Duodenal mucosa (tissue), 2 donors: ENCODE data around the gene SMPX.
A peak's percentile ranks its signal among the peaks of the same experiment; 100 is the strongest.

Experiments
- H3K27ac ChIP-seq: one replicate; pipeline ENCODE4 v1.7.0; 2013; ENCODE audit warnings: low read depth, low read length
- H3K27me3 ChIP-seq, 2 donors: one replicate each; pipeline ENCODE4 v1.7.0; 2013; ENCODE audit warnings: low read length in 2 of 2, control low read depth in 1 of 2; ENCODE audit not compliant: insufficient read depth in 2 of 2, control insufficient read depth in 1 of 2
- H3K36me3 ChIP-seq, 2 donors: one replicate each; pipeline ENCODE4 v1.7.0; 2013; ENCODE audit warnings: low read length in 2 of 2, control low read depth in 1 of 2; ENCODE audit not compliant: insufficient read depth in 2 of 2, control insufficient read depth in 1 of 2
- H3K4me1 ChIP-seq, 2 donors: one replicate each; pipeline ENCODE4 v1.7.0; 2013; ENCODE audit warnings: low read length in 2 of 2, control low read depth in 1 of 2; ENCODE audit not compliant: insufficient read depth in 2 of 2, control insufficient read depth in 1 of 2
- H3K4me3 ChIP-seq, 2 donors: one replicate each; pipeline ENCODE4 v1.7.0; 2013; ENCODE audit warnings: low read length in 2 of 2, low read depth in 1 of 2
- H3K9ac ChIP-seq, 2 donors: one replicate each; pipeline ENCODE4 v1.7.0; 2013; ENCODE audit warnings: low read length in 2 of 2, low read depth in 1 of 2
- H3K9me3 ChIP-seq, 2 donors: one replicate each; pipeline ENCODE4 v1.7.0; 2013; ENCODE audit warnings: low read length in 2 of 2, control low read depth in 1 of 2; ENCODE audit not compliant: control insufficient read depth in 1 of 2

Gene SMPX

DNA sequence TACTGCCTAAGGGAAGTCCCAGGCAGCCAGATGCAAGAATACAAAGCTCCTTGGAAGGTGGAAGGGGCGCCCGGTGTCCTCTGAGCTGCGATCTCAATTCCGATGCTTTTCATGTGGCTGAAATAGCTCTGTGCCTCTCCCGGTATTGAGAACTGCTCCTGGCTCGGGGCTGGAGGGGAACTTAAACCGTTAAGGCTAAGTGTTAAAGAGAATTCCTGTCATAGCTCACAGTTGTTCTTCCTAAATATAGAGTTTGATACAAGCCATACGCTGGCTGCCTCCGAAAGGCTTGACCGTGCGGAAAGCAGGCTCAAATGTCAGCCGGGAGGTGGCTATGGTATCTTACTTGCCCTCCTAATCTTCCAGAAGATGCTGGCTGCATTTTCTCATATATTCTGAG, at the start of gene SMPX:
Gene SMPX, minus strand, starts transcription at position 157 of the 400 bp plus-strand sequence. CDS start 3,826 bp downstream, outside the sequence.
- Histone ChIP-seq H3K27ac (no peak within 1 kb of the TSS), H3K4me3 (no peak within 1 kb of the TSS), H3K9ac (no peak within 1 kb of the TSS), H3K27me3 (no peaks in the 10 kb centered on the region), H3K36me3 (no peaks in the 10 kb centered on the region), H3K9me3 (no peaks in the 10 kb centered on the region), H3K4me1 (no peaks in the 10 kb centered on the region)

DNA sequence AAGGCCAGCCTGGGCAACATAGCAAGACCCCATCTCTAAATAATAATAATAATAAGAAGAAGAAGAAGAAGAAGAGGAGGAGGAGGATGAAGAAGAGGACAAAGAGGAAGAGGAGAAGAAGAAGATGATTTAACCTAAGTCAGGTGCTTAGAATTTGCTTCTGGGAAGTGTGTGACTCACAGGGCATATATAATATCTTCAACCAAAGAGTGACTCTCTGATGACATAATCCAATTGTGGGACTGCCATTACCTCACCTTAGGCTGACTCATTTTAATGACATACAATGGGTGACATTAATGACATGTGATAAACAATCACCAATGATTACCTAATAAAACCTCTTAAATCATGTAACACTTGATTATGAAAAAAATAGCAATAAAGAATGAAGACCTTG, 48.8 kb upstream of the SMPX start:
- no peaks in the 10 kb centered on the region for H3K36me3 ChIP-seq
- H3K4me1 ChIP-seq = no peaks in the 10 kb centered on the region
- H3K9me3 ChIP-seq = no peaks in the 10 kb centered on the region
- H3K9ac ChIP-seq = no peak overlapping the region
- H3K27ac ChIP-seq = no peak overlapping the region
- H3K4me3 ChIP-seq = no peak overlapping the region
- H3K27me3 ChIP-seq = no peaks in the 10 kb centered on the region

DNA sequence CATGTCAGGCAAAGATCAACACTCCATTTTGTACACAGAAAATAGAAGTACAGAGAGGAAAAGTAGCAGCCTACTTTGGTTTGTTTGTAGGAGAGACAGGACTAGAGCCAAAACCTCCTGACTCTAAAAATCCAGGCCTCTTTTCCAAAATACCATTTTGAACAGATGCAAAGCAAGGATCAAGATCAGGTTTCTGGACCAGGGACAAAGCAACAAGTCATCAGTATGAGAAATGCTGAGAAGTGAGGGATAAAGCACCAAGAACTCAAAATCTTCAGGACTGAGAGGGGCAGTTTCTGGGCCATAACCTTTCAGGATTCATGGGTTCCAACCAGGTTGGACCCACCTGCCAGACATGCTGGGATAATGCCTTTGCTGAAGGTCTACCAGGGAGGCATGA, 44.9 kb upstream of the SMPX start:
- no peak overlapping the region for H3K27ac ChIP-seq

DNA sequence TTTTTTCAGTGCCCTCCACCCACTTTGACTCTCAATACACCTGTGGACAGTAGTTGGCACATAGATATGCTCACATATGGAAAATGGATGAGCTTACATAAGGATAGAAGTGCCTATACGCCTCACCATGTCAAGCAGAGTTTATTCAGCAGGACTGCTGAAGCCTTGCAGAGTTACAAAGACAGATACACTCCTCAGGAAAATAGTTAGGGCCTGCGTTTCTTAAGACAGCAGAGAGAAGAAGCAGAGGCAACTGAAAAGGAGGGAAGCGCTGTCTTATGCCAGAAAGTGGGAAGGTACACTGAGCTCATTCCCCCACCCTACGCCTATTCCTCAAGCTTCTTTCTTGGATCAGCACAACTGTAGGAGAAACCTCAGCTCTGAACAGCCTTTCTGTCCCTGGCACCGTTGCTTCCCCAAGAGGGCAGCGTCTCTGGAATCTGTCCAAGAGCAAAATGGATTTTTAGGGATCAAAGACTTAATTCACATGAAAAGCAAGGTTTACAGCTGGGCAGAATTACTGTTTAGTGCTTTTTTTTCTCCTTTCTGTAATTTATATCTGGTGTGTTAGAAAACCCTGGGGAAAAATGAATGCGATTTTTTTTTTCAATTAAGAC, 44.2 kb upstream of the SMPX start:
- H3K27ac ChIP-seq = no peak overlapping the region
- H3K4me3 ChIP-seq = no peak overlapping the region
- H3K4me1 ChIP-seq = peaks cover 0 to 11% of the 10 kb centered on the region in 2 donors
- H3K9ac ChIP-seq = no peak overlapping the region
- H3K9me3 ChIP-seq = no peaks in the 10 kb centered on the region
- H3K27me3 ChIP-seq = no peaks in the 10 kb centered on the region
- H3K36me3 ChIP-seq = no peaks in the 10 kb centered on the region

More for the DNA sequence above, 44.9 kb upstream of the SMPX start:
- H3K4me3 ChIP-seq = no peak overlapping the region
- H3K36me3 ChIP-seq = no peaks in the 10 kb centered on the region
- peaks cover 0 to 11% of the 10 kb centered on the region in 2 donors for H3K4me1 ChIP-seq
- H3K9ac ChIP-seq = no peak overlapping the region
- no peaks in the 10 kb centered on the region for H3K9me3 ChIP-seq
- H3K27me3 ChIP-seq = no peaks in the 10 kb centered on the region

DNA sequence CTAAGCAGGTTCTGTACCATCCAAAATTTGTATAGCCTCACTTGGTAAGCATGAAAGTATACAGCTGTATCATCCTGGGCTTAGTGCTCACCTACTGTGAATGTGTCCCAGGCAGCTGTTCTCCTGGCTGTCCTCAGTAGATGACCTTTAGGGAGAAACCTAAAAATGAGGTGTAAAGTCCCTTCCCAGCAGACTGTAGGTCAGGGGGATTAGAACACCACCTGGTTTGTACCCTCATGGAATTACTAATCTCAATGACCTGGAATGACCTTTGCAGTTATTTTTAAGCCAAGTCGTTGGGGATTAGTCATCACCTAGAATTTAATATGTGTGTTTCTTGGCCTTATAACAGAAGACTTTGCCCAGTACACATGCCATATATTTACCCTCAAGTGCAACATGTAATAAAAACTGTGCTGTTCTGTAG, 42.4 kb upstream of the SMPX start:
- Histone ChIP-seq H3K27ac (peak overlapping the region; percentile 10), H3K9me3 (no peaks in the 10 kb centered on the region)

DNA sequence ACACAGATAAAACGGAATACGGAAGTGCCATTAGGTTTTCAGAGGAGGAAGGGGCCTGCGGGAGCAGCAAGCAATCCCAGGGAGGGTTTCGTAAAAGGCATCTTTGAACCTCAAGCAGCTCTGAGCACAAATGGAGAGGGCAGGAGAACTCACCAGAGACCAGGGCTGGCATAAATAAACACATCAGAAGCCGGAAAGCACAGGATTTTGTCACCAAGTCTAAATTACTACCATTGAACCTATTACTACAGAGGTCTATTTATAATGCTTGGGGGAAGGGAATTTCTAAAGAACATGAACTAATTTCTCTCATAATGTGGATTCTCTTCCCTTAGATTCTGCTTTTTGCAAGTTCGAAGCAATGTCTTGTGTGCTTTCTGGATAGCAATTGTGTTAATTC, 41.9 kb upstream of the SMPX start:
- peaks cover 0 to 11% of the 10 kb centered on the region in 2 donors for H3K4me1 ChIP-seq
- no peak overlapping the region for H3K4me3 ChIP-seq
- no peaks in the 10 kb centered on the region for H3K36me3 ChIP-seq
- H3K9me3 ChIP-seq = no peaks in the 10 kb centered on the region
- no peak overlapping the region for H3K27ac ChIP-seq
- H3K27me3 ChIP-seq = no peaks in the 10 kb centered on the region
- no peak overlapping the region for H3K9ac ChIP-seq

More for the DNA sequence above, 42.4 kb upstream of the SMPX start:
- Histone ChIP-seq H3K27me3 (no peaks in the 10 kb centered on the region), H3K4me3 (no peak overlapping the region), H3K36me3 (no peaks in the 10 kb centered on the region), H3K9ac (no peak overlapping the region), H3K4me1 (peaks cover 0 to 11% of the 10 kb centered on the region in 2 donors)

DNA sequence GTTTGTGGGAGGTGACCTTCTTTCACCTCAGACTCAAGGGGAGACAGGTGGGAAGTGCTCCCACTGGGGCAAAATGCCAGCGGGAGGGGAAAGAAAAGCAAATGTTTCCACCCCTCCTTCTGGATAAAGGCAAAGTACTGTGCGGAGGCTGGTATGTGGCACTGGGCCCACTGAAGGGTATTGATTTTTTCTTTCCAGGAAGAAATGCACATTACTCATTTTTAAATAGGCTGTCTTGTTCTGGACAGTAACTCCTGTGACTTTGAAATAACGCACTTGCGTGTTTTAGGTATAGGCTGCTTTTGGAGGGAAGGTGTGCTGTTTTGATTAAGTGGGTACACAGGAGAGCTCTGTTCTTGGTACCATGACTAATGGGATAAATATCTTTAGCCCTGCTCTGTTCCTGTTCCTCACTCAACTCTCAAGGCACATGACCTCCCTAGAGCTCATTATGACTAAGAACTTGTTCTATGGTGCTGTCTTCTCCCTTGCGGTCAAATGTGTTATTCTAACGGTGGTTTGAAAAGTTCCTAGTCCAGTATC, 40.8 kb upstream of the SMPX start:
- Histone ChIP-seq H3K36me3 (no peaks in the 10 kb centered on the region), H3K4me1 (peaks cover 0 to 11% of the 10 kb centered on the region in 2 donors), H3K27me3 (no peaks in the 10 kb centered on the region), H3K9me3 (no peaks in the 10 kb centered on the region), H3K4me3 (no peak overlapping the region), H3K27ac (no peak overlapping the region), H3K9ac (no peak overlapping the region)

DNA sequence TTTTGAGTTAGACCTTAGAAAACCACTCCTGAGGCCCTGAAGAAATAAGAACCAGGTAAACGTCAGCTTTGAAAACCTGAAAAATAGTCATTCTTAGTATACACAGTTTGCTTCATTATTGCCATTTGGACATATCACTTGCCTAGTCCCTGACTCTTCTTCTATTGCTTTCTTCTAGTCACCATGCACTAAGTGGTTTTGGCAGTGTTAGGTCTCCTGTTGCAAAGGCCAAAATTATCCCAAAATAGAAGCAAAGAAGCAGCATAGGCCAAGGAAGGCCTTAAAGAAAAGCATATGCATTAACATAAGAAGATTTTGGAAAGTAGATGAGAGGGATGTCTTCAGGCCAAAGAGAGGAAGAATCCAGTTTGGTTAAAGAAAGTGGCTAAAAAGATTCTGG, 24.1 kb upstream of the SMPX start:
- H3K9ac ChIP-seq = no peak overlapping the region
- H3K27ac ChIP-seq = no peak overlapping the region
- H3K36me3 ChIP-seq = no peaks in the 10 kb centered on the region
- H3K4me1 ChIP-seq = no peaks in the 10 kb centered on the region
- H3K27me3 ChIP-seq = no peaks in the 10 kb centered on the region
- no peaks in the 10 kb centered on the region for H3K9me3 ChIP-seq
- no peak overlapping the region for H3K4me3 ChIP-seq

DNA sequence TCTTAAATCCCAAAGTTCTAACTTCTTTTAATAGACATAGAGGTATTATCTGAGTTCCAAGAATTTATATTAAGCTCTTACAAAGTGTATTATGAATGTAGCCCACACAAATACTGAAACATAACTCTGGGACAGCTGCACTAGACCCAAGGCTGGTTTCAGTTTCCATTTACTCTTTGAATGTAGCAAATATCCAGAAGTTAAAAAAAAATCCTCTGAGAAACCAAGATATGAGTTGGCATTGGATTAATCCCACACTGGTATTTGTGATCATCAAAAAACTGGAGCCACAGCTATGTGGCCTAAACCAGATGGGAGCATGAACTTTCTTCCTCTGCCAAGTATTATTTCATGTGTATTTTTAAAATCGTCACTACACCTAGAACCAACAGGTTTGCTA, 23.6 kb upstream of the SMPX start:
- no peaks in the 10 kb centered on the region for H3K27me3 ChIP-seq
- H3K9ac ChIP-seq = no peak overlapping the region
- H3K36me3 ChIP-seq = no peaks in the 10 kb centered on the region
- H3K27ac ChIP-seq = no peak overlapping the region
- H3K9me3 ChIP-seq = no peaks in the 10 kb centered on the region
- no peaks in the 10 kb centered on the region for H3K4me1 ChIP-seq
- H3K4me3 ChIP-seq = no peak overlapping the region

DNA sequence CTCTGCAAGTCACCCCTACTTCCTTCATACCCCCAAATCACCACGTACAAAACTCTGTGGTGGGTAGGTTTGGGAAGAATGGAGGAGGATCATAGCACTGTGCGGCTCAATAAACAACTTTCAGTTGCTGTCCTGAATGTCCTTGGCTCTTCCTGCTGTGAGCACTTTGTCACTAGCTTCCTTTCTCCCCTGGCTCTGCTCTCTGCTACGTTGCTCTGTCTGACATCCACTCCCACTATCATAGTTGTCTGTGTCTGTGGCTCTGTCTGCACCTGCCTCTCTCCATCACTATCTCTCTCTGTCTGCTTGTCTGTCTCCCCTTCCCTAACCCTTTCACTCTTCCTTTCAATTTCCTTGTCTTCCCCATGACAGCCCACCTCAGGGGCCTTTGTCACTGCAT, 21.2 kb upstream of the SMPX start:
- H3K9me3 ChIP-seq = no peaks in the 10 kb centered on the region
- H3K27me3 ChIP-seq = no peaks in the 10 kb centered on the region
- H3K9ac ChIP-seq = no peak overlapping the region
- H3K4me1 ChIP-seq = no peaks in the 10 kb centered on the region
- H3K4me3 ChIP-seq = no peak overlapping the region
- no peaks in the 10 kb centered on the region for H3K36me3 ChIP-seq
- no peak overlapping the region for H3K27ac ChIP-seq
